IPS DF 6.9 (cell line): ENCODE data around the gene PKDCC.

Experiments used
- DNase-seq: peaks from one replicate; pipeline ENCODE4 v3.0.0-alpha.2; 2013; ENCODE audit warnings: low read depth, low spot score
- H3K27ac ChIP-seq: one replicate; pipeline ENCODE4 v1.5.1; 2013; ENCODE audit warnings: low read length, control low read depth
- H3K27me3 ChIP-seq: 2 replicates; pipeline ENCODE4 v1.6.1; 2013; ENCODE audit warnings: mild to moderate bottlenecking, low read length; ENCODE audit not compliant: control insufficient read depth, insufficient read depth
- H3K36me3 ChIP-seq: 2 replicates; pipeline ENCODE4 v1.6.1; 2013; ENCODE audit warnings: low read length; ENCODE audit not compliant: control insufficient read depth, insufficient read depth
- H3K4me1 ChIP-seq: 2 replicates; pipeline ENCODE4 v1.6.1; 2013; ENCODE audit warnings: low read length; ENCODE audit not compliant: control insufficient read depth, insufficient read depth
- H3K4me3 ChIP-seq: 2 replicates; pipeline ENCODE4 v1.5.1; 2013; ENCODE audit warnings: mild to moderate bottlenecking, low read length
- H3K9me3 ChIP-seq: 2 replicates; pipeline ENCODE4 v1.6.1; 2013; ENCODE audit warnings: low read length, inconsistent platforms; ENCODE audit not compliant: control insufficient read depth, insufficient read depth
- WGBS: extraction: QIAGEN DNeasy Blood & Tissue Kit; methylation state at CpG from one replicate; pipeline ENCODE4 v1.1.7; 2013; ENCODE audit warnings: mixed read lengths, missing lambda C conversion rate; ENCODE audit not compliant: insufficient read length, insufficient coverage; 5-methylcytosine and 5-hydroxymethylcytosine counted together

Gene PKDCC

GRCh38 chr2:42012137-42012536, 35.7 kb upstream of the PKDCC start:
- Histone ChIP-seq H3K9me3 (no peaks in the 10 kb centered on the region), H3K4me1 (no peaks in the 10 kb centered on the region), H3K4me3 (no peak overlapping the region), H3K27ac (no peak overlapping the region), H3K27me3 (no peaks in the 10 kb centered on the region), H3K36me3 (no peaks in the 10 kb centered on the region)
- no CpG with 5 or more reads among the region's 1 CpG for WGBS
- no peak for DNase-seq

GRCh38 chr2:42012651-42013050, 35.2 kb upstream of the PKDCC start:
- H3K9me3 ChIP-seq = no peaks in the 10 kb centered on the region
- H3K4me1 ChIP-seq = no peaks in the 10 kb centered on the region
- H3K27me3 ChIP-seq = no peaks in the 10 kb centered on the region
- no peaks in the 10 kb centered on the region for H3K36me3 ChIP-seq
- no peak overlapping the region for H3K27ac ChIP-seq
- H3K4me3 ChIP-seq = no peak overlapping the region
- no peak for DNase-seq

GRCh38 chr2:42013409-42013808, 34.4 kb upstream of the PKDCC start:
- H3K36me3 ChIP-seq = no peaks in the 10 kb centered on the region

GRCh38 chr2:42021464-42021863, 26.4 kb upstream of the PKDCC start:
- H3K4me3 ChIP-seq = no peak overlapping the region
- no peak for DNase-seq
- WGBS = no CpG with 5 or more reads among the region's 4 CpGs
- H3K27me3 ChIP-seq = no peaks in the 10 kb centered on the region
- H3K27ac ChIP-seq = no peak overlapping the region
- no peaks in the 10 kb centered on the region for H3K36me3 ChIP-seq
- H3K9me3 ChIP-seq = no peaks in the 10 kb centered on the region
- peaks cover 6% of the 10 kb centered on the region for H3K4me1 ChIP-seq

More at GRCh38 chr2:42013409-42013808, 34.4 kb upstream of the PKDCC start:
- Histone ChIP-seq H3K4me3 (no peak overlapping the region), H3K9me3 (no peaks in the 10 kb centered on the region), H3K27me3 (no peaks in the 10 kb centered on the region), H3K4me1 (no peaks in the 10 kb centered on the region), H3K27ac (no peak overlapping the region)
- no peak for DNase-seq
- WGBS = no CpG with 5 or more reads among the region's 2 CpGs

- WGBS = no CpG with 5 or more reads among the region's 3 CpGs
- Histone ChIP-seq H3K36me3 (no peaks in the 10 kb centered on the region), H3K4me3 (no peak overlapping the region), H3K27ac (no peak overlapping the region), H3K27me3 (no peaks in the 10 kb centered on the region), H3K4me1 (peaks cover 11% of the 10 kb centered on the region), H3K9me3 (no peaks in the 10 kb centered on the region)
- DNase-seq = no peak
Measured at GRCh38 chr2:42025151-42025582, 22.7 kb upstream of the PKDCC start.

GRCh38 chr2:42026272-42026671, 21.5 kb upstream of the PKDCC start:
- Histone ChIP-seq H3K9me3 (no peaks in the 10 kb centered on the region), H3K4me1 (peaks cover 11% of the 10 kb centered on the region), H3K27ac (no peak overlapping the region), H3K36me3 (no peaks in the 10 kb centered on the region), H3K27me3 (no peaks in the 10 kb centered on the region), H3K4me3 (no peak overlapping the region)
- no CpG with 5 or more reads among the region's 5 CpGs for WGBS
- DNase-seq = no peak

- Histone ChIP-seq H3K27ac (no peak overlapping the region), H3K27me3 (no peaks in the 10 kb centered on the region), H3K9me3 (no peaks in the 10 kb centered on the region), H3K4me1 (peaks cover 16% of the 10 kb centered on the region), H3K36me3 (no peaks in the 10 kb centered on the region), H3K4me3 (no peak overlapping the region)
- DNase-seq = no peak
- WGBS = no CpG with 5 or more reads among the region's 8 CpGs
Measured at GRCh38 chr2:42028571-42029148, 19.2 kb upstream of the PKDCC start.

- DNase-seq = no peak
- Histone ChIP-seq H3K36me3 (no peaks in the 10 kb centered on the region), H3K9me3 (no peaks in the 10 kb centered on the region), H3K4me3 (no peak overlapping the region), H3K4me1 (peaks cover 16% of the 10 kb centered on the region), H3K27me3 (no peaks in the 10 kb centered on the region), H3K27ac (no peak overlapping the region)
- WGBS = no CpG with 5 or more reads among the region's 4 CpGs
Measured at GRCh38 chr2:42029171-42029570, 18.6 kb upstream of the PKDCC start.

GRCh38 chr2:42029639-42030199, 18.1 kb upstream of the PKDCC start:
- WGBS = no CpG with 5 or more reads among the region's 4 CpGs

GRCh38 chr2:42030200-42030759, 17.5 kb upstream of the PKDCC start:
- H3K27me3 ChIP-seq = no peaks in the 10 kb centered on the region
- no peak overlapping the region for H3K4me3 ChIP-seq
- no peak overlapping the region for H3K27ac ChIP-seq
- no peak for DNase-seq
- WGBS = no CpG with 5 or more reads among the region's 19 CpGs
- peaks cover 11% of the 10 kb centered on the region for H3K4me1 ChIP-seq
- H3K36me3 ChIP-seq = no peaks in the 10 kb centered on the region
- no peaks in the 10 kb centered on the region for H3K9me3 ChIP-seq

More at GRCh38 chr2:42029639-42030199, 18.1 kb upstream of the PKDCC start:
- Histone ChIP-seq H3K9me3 (no peaks in the 10 kb centered on the region), H3K4me3 (no peak overlapping the region), H3K36me3 (no peaks in the 10 kb centered on the region), H3K27ac (no peak overlapping the region), H3K27me3 (no peaks in the 10 kb centered on the region), H3K4me1 (peaks cover 14% of the 10 kb centered on the region)
- no peak for DNase-seq

- H3K4me1 ChIP-seq = peaks cover 10% of the 10 kb centered on the region
Measured at GRCh38 chr2:42030829-42031228, 17.0 kb upstream of the PKDCC start.

More at GRCh38 chr2:42030829-42031228, 17.0 kb upstream of the PKDCC start:
- no peak for DNase-seq
- Histone ChIP-seq H3K36me3 (no peaks in the 10 kb centered on the region), H3K9me3 (no peaks in the 10 kb centered on the region), H3K27me3 (no peaks in the 10 kb centered on the region), H3K4me3 (no peak overlapping the region), H3K27ac (no peak overlapping the region)
- no CpG with 5 or more reads among the region's 1 CpG for WGBS
